Measurements from ENCODE around the gene MYZAP.

MYZAP gene

DNA sequence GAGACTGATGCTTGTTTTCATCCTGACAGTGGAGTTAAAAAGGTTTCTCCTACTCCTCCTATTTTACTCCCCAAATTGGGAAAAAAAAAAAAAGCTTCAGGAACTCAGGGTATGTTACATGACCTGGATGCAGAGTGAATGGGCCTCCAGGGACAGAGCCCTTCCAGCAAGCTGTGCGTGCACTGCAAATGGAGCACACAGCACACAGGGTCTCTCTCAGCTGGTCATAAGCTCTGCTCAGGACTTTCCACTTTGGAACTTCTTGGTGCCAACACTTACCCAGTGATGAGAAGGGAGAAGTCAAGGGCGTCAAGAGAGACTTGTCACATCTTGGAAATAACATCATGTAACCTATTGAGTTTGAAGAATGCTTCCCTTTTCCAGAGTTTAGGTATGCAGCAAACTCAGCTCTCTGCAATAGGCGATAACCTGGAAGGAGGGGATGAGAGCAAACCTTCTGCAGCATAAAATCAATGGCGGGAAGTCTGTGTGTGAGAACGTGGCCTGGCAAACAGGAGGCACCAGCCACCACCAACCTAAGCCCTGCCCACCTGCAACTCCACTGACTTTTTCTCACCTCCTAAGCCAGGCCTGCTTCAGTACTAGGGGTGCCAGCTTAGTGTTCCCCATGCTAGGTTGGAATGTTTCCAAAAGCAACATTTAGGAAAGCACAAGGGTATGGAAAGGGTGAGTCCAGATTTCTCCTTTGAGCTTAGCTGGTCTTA lies 39.8 kb downstream of the MYZAP start:
- no peak for DNase-seq

DNA sequence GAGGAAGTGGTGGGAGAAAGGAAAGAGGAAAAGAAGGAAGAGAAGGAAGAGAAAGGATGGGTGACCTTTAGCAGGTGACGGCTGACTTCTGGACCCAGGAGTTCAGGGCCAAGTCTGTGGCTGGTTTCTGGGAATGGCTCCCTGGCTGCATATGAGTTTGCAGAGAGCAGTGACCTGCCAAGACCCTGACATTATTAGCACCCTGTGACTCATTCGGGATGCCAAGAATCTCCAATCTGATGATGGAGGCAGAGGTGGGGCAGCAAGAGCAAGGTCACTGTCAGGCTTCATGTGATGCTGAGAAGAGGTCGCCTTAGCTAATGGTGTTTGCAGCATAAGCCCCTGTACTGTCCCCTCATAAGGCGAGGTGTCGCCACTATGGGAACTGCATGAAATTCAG lies 42.6 kb downstream of the MYZAP start:
- DNase-seq, result no peak

DNA sequence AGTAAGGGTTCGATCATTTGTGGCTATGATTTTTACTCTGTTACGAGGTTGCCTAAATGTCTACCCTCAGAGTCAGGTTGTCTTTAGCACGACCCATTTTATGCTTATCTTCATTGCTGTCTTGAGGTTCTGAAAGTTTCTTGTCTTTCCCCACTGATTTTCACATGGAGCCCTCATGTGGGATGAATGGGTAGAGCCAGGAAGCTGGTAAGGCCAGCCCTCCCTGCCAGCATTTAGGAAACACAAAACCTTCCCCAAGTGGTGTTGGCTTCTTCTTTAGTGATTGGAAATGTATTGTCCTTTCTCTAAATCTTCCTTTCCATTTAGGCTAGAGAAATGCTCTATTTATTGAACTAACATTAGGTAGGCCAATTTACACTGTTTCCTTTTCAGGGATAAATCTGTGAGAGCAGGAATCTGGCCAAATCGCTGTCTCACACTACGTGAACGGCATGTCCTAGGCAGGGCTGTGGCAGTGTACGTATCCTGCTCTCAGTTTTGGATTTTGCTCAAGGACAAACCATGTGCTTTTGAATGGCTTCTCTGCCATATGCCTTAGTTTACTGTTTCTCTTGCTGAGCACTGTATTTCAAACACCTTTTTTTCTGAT lies 43.7 kb downstream of the MYZAP start:
- no peak for DNase-seq

DNA sequence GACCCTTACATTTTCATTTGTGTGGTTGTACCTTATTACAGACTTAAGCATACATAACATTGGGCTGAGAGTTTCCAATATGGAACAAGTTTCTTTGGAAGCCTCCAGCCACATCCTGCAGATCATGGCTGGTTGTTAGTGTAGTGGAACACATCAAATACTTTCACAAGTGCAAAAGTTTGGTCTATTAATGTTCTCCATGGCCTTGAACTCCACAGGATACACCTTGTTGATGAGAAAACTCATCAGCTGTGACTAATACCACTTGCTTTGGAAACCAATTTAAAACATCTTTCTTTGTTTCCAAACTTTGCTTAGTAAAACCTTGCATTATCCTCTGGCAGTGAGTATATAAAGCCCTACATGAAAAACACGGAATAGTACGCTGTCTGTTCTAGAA lies 46.1 kb downstream of the MYZAP start:
- DNase-seq, result no peak

DNA sequence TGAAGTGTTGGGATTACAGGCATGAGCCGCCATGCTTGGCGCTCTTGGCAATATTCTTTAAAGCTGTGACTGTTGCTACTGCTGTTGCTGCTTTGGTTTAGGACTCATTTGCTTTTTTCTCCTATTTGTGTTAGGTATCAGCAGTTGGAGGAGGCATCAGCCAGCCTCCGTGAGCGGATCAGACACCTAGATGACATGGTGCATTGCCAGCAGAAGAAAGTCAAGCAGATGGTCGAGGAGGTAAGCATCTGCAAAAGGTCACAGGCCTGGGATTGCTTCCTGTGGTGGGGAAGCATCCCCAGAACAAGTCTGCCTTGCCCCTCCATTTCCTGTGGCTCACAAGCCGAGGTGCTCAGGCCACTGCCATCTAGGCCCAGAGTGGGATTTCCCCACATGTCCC lies 47.6 kb downstream of the MYZAP start:
- DNase-seq, result no peak

DNA sequence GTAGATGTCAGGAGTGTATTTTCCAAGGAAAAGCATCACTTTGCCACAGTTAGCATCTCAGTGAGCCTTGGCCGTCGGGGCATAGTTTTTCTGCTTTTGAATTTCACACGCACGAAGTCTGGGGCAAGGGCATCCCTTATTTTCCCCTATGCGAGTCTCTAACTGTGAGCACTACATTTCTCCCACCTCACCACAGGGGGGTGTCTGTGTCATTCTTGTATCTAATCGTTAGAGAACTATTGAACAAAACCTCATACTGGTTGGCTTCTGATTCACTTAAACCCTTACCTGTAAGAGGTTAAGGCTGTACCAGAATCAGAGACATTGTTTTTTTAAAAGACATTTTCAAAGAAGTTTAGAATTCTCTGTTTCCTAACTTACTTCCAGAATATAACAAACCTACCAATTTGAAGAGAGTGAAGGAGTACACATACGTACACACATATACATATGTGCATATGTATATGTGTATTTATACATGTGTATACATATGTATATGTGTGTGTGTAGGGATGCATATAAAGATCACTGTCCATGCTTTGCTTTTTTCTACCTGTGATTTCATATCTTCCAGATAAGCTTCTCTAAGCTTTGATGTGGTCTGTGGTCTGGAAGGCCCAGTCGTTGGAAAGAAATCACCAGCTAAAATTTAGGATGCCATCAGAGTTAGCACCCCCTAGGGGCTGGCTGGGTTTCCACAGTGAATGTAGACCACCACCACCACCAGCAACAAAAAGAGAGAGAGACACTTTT lies 49.4 kb downstream of the MYZAP start:
- DNase-seq, result peak in 1 of 2 donors; percentile 30

DNA sequence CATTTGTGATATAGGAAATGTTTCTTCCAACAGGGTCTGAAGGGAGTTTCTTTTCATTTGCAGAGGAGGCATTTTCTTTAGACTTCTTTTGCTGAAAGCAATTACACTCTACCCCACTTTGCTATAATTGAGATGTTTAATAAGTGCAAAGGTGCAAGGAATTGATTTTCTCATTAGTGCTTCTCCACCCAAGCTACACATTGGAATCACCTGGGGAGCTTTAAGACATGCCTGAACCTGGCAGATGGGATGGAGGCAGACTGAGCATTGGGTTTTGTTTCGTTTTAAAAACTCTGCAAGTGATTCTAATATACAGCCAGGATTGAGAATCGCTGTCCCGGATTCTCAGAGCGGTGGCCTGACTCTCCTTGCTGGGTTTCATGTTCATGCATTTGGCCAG lies 52.1 kb downstream of the MYZAP start:
- DNase-seq, result no peak

DNA sequence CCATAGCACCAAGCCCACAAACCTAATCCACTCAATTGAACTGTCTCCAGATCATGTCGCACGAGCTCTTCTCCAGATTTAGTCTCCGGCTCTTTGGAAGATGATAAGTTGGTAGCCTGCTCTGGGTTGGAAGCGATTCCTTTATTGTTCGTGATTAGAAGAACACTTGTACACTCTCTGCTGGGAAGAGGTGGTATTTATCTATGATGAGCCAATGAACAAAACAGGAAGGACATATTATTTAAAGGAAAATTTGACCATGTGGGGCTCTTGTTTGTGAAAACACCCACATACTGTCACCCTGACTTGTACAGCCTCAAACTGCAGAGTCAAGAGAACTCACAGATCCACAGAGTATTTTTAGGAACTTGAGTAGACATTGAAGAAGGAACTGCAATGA lies 54.4 kb downstream of the MYZAP start:
- DNase-seq, result no peak

DNA sequence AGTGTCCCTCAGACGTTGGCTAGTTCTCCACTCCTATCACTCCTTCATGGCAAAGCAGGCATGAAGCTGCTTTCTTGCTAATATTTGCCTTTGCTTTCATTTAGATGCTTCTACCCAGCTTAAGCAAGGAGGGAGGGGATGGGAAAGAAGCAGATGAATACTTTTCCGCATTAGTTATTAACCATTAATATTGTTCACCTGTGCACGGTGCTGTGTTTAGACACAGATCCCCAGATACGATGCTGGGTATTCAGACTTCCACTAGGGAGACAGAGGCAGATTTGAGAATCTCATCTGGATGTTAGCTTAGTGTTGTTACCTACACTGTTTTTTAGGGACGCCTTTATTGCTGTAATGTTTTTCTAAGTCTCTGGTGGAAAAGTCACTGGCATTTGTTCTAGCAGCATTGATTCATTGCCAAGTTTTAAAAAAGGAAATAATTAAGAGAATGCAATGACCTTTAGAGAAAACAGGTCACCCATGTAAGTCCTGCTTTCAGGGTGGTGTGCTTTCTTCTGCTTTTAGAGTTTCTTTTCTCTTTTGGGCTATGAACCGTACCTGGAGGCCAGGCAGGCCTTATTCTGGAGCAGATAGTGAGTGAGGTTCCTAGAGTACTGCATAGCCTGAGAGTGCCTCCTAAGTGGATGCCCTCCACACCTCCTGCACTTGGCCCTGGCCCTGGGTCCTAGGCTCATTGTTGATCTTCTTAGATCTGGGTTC lies 55.5 kb downstream of the MYZAP start:
- DNase-seq, result no peak

DNA sequence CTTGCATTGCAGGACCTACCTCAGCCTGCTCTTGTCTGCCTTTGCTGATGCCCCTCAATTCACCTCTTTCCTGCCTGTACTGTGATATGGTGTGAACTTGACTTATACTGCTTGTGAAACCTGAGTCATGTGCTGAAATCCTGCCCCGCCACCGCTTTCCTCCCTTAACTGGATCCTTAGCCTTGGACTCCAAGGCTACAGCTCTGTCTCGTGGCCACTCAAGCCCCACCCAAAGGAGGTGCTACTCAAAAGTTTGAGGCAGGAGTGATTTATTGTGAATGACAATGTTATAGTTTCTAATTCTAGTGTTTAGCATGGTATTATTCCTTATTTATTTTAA lies 56.1 kb downstream of the MYZAP start:
- no peak for DNase-seq

DNA sequence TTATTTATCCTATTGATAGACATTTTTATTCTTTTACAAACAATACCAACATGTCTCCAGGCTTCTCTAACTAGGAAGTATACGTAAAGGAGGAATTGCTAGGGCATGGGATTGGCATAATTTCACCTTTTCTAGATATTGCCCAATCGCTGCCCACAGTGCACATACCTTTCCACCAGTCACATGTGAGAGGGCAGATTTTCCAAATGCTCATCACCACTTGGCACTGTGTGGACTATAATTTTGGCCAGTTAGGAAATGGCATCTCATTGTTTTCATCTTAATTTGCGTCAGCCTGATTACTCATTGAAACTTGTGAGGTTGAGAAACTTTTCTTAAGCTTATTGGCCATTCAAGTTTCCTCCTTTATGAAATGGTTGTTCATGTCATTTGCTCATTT lies 57.4 kb downstream of the MYZAP start:
- no peak for DNase-seq

DNA sequence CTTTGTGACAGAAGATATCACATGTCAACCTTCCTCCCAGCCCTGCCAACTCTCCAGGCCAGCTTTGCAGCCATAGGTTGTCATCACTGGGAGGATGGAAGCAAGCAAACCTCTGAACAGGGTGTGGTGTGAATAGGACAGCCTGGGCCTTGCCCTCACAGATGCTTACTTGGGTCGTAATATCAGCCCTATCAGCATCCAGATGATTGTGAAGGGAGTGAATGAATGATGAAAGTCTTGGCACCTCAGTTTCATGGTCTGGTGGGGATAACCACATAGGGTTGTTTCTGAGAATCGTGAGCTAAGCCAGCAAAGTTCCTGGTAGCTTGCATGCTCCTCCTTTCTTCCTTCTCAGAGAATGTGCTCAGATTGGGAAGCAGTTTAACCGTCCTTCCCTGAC lies 59.7 kb downstream of the MYZAP start:
- DNase-seq, result no peak

DNA sequence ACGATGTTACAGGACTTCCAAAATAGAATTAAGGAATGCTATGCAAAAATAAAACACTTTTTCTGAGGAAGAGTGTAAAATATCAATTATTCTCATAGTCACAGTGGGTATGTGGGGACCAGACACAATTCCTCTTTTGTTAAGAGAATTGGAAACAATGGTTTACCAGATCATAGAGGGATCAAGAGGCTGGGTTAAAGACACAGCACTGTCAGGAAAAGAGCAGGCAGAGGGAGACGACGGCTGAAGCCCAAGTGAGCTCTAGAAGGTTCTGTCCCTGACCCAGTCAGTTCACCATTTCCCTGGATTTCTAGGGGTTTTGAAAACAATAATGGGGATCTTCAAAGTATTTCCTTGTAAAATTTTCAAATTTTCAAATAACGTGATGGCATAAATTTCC lies 60.8 kb downstream of the MYZAP start:
- no peak for DNase-seq

DNA sequence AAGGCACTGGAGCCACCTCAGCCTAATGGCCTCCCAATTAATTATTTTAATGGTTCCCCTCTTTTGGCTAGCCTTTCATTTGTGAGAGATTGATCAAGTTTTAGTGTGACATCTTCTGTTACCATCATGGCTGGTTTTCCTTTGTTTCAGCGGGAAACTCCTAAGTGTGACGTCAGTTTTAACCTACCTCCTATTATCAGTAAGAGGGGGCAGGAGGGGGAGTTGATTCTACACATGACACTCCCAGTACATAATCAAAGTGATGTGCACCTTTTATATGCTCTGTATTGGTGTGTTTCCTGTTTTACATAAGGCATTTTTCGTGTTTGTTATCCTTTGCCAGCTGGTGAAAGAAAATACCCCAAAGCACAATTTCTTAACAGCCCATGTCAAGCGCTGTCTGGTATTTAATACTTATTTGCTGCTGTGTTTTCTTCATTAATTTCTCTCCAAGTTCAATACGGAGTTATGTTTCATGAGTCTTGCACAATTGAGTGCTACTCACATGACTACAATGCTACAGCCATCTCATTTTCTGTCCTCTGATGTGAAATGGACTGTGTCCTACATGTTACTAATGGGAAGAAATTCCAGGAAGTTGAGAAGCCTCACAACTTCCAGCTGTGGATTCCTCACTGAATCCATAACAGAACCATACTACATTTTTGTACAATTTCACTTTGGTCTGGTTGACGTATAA lies 62.6 kb downstream of the MYZAP start:
- DNase-seq, result no peak

DNA sequence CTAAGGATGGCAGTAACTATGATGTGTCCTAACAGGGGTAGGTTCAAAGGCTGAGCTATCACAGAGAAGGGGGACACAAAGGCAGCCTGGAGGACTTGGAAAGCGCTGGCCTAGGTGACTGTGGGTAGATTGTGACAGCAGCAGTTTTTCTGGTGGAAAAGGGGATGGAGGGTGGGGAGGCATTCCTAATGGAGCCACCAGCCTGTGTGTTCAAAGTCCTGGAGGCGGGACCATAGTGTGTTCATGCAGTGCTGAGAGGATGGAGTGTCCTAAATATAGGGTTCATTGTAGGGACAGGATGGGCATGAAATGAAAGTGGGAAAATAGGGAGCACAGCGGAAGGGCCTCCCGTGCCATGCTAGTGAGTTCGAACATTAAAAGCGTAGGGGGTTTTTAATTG lies 63.3 kb downstream of the MYZAP start:
- no peak for DNase-seq

DNA sequence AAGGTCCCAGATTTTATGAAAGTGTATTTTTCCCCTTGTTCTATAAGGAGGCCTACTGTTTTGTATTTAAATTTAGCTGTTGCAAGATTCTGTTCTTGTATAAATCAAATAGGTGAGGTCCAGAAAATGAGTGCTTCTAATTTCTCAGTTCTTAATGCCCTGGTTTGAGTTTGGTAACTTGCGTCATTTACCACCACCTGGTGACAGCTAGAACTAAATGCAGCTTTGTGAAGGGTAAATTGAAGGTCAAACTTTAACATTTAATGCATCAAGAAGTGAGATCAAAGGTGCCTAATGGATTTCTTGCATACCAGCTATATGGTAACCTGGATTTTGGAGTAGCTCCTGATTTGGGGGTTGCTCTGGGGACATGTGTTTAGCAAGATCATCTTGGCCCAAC lies 64.1 kb downstream of the MYZAP start:
- no peak for DNase-seq

DNA sequence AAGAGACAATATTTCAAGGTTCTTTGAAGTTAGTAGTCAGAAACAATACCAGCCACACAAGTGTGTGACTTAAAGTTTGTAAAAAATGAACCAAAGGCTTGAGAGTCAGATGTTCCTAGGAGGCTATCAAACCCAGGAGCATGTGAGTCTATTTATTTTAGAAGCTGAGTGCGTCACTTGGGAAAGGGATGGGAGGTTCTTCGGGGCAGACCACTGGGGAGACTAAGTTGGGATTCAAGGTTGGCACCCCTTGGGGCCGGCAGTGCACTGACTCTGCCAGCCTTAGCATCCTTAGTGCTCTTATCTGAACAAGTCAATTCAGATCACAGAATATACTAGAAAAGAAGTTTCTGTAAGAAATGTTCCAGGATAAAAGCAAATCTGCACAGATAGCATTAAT lies 64.7 kb downstream of the MYZAP start:
- DNase-seq, result no peak

DNA sequence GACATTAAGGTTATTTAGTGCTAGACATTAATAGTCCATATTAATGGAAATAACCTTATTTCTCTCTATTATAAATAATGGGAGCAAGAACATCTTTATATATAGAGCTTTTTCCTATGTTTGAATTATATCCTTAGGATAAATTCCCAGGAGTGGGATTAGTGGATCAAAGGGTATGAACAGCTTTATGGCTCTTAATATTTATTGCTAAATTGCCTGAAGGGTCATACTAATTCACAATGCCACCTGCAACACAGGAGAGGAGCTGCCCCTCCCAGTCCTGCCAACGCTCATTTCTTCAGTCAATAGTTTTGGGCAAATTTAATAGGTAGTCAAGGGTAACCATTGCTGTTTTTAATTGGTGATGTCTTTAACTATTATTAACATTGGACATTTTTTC lies 65.9 kb downstream of the MYZAP start:
- DNase-seq, result no peak

DNA sequence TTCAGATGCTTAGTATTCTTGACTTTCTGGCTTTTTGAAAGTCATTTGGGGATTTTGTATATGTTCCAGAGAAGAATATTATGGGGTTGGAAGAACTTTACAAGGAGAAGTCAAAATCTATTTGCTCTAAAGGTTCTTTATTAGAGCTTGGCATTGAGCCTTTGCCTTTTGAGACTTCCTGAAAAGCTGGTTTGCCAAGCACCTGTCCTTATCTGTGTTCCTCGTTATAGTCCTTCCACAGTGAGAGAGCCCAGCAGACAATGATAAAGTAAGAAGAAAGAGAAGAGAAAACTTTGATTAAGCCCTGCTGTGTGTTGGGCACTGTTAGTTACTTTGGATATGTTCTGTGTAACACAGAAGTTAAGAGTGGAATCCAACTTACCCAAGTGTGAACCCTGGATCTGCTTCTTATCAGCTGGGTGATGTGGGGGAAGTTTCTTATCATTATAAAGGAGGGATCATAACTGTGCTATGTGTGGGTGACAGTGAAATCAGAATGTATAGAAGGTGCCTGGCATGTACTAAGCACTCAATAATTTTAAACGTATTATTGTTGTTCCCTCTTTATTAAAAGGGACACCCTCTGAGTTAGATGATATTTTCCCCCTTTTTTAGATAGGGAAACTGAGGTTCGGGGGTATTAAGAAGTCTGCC lies 70.5 kb downstream of the MYZAP start:
- DNase-seq, result no peak

DNA sequence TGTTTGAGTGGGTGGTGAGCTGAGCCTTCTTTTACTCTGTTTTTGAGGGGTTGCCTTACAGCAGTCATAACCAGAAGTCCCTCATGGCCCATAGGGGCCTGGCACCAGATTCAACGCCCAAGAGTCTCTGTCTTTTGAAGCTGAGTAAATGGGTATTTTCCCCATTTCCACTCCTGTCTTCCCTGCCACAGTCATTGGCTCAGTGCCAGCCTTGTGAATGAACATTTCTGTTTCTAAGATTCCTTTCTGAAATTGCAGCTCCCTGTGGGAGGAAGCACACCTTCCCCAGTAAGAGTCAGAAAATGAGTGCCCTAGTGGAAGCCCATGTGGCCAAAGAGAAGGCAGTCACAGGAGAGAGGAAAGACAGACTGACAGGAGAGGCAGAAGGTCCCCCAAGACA lies 71.1 kb downstream of the MYZAP start:
- no peak for DNase-seq

DNA sequence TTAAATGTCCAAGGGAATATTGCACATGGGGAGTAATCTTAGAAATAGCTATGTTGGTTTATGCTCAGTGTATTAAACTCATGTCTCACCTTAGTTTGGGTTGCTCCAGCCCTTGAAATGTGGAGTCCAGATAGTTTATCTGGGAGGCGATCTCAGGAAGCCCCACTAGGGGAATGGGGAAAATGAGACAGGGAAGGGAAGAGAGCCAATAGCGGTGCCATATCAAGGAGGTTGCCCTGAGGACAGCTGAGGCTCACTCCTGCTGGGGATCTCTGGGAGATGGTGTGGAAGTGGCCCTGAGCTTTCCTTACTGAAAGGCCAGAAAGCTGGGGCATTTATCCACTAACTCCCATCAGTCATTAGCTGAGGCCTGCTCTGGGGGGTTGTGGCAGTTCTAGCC lies 71.6 kb downstream of the MYZAP start:
- DNase-seq, result no peak

DNA sequence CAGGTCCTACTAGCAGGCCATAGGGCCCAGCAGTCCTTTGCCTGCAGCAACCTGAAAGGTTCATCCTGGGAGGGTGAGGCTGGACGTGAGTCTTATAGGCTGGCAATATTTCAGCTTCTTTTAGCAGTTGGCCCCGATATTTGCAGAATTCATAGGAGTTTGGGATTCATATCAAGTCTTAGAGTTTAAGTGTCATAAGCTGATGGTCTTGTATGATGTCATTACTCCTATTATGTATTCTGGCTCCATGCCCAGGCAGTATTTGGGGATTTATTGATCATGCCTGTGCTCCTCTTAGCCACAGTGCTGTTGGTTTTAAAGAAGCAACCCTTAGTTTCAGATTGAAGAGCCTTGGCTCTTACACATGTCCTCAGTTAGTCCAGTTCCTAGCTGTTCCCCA lies 73.5 kb downstream of the MYZAP start:
- no peak for DNase-seq

DNA sequence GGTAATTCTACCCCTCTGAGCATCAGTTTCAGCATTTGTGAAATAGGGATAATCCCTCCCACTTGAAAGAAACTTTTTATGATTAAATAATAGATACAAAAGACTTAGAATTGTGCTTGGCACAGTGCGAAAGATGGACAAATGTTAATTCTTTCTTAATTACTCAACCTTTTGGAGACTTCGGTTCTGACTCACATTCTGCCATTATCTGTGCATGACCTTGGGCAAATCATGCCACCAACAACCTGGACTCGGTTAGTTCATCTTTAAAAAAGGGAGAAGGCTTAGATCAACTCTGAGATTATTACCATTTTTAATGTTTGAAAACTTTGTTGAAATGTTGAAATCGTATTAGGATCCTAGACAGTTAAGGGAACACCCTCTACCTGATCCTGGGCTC lies 74.2 kb downstream of the MYZAP start:
- no peak for DNase-seq

All from stimulated activated CD4-positive, alpha-beta T cell treated with anti-CD3 and anti-CD28 coated beads, Interleukin-2, amount 100 ng/mL, for 24 hours (primary cell).